Spinal cord (tissue), 10 donors: Measurements from ENCODE around the gene INPP5E. TPM values are rescaled to one million over a fixed set of nuclear protein-coding genes. Genes with fewer than 3 reads are reported as not detected.

ENCODE experiments used
- DNase-seq, 6 donors: peaks; one replicate each; pipeline versions ENCODE4 v3.0.0 to v3.0.0-alpha.2; 2013 to 2015; ENCODE audit warnings: low spot score in 6 of 6, low read depth in 4 of 6
- H3K27ac ChIP-seq: one replicate; pipeline ENCODE4 v1.5.1; 2013; ENCODE audit warnings: low read depth, low read length, control low read depth
- H3K27me3 ChIP-seq: one replicate; pipeline ENCODE4 v1.6.1; 2013; ENCODE audit warnings: low read length; ENCODE audit not compliant: control insufficient read depth, insufficient read depth
- H3K36me3 ChIP-seq: one replicate; pipeline ENCODE4 v1.6.1; 2013; ENCODE audit warnings: low read length; ENCODE audit not compliant: control insufficient read depth, insufficient read depth
- H3K4me1 ChIP-seq: one replicate; pipeline ENCODE4 v1.6.1; 2013; ENCODE audit warnings: low read length; ENCODE audit not compliant: control insufficient read depth, insufficient read depth
- H3K4me3 ChIP-seq: one replicate; pipeline ENCODE4 v1.5.1; 2013; ENCODE audit warnings: low read depth, low read length, control low read depth
- H3K9me3 ChIP-seq: one replicate; pipeline ENCODE4 v1.6.1; 2013; ENCODE audit warnings: low read length; ENCODE audit not compliant: control insufficient read depth, insufficient read depth
- WGBS: methylation state at CpG from one replicate; pipeline ENCODE4 v1.1.5; 2013; ENCODE audit warnings: missing lambda C conversion rate; ENCODE audit not compliant: insufficient coverage; 5-methylcytosine and 5-hydroxymethylcytosine counted together
- polyA plus RNA-seq, 2 donors: library from polyadenylated mRNA; unstranded; fragments of 120-200 nt; gene quantifications; one replicate each; pipeline ENCODE4 v1.2.1, GENCODE V29; 2013; ENCODE audit not compliant: insufficient read length in 2 of 2
- total RNA-seq, 2 donors: library from RNA; depleted of rRNA in 1 of 2; stranded (reverse); fragments of 120-200 nt in 1 of 2; fragments of >200 nt in 1 of 2; gene quantifications; one replicate each; pipeline versions ENCODE4 v1.2.3 to v1.2.4, GENCODE V29; 2013 to 2014
- donor health status: healthy.

INPP5E gene
- total and polyA plus RNA-seq, 4 donors = 7.7 to 33.5 (median 23.3) TPM

GRCh38 chr9:136451221-136451877, 11.7 kb upstream of the INPP5E start:
- Histone ChIP-seq H3K4me3 (no peak overlapping the region), H3K27ac (no peak overlapping the region), H3K4me1 (no peaks in the 10 kb centered on the region), H3K27me3 (no peaks in the 10 kb centered on the region), H3K36me3 (peaks cover 82% of the 10 kb centered on the region), H3K9me3 (no peaks in the 10 kb centered on the region)
- peak in 1 of 6 donors; percentile 28 for DNase-seq
- 62% methylated on average over 20 of the region's 26 CpGs for WGBS

- 96% methylated on average over 3 of the region's 3 CpGs for WGBS
These were observed 9.0 kb upstream of the INPP5E start for GRCh38 chr9:136448655-136449054.

GRCh38 chr9:136447173-136447778, 7.6 kb upstream of the INPP5E start:
- Histone ChIP-seq H3K27me3 (no peaks in the 10 kb centered on the region), H3K36me3 (peaks cover 91% of the 10 kb centered on the region), H3K27ac (no peak overlapping the region), H3K9me3 (no peaks in the 10 kb centered on the region), H3K4me3 (no peak overlapping the region), H3K4me1 (no peaks in the 10 kb centered on the region)
- no peak for DNase-seq
- 96% methylated on average over 23 of the region's 27 CpGs for WGBS

More at GRCh38 chr9:136448655-136449054, 9.0 kb upstream of the INPP5E start:
- H3K9me3 ChIP-seq = no peaks in the 10 kb centered on the region
- H3K36me3 ChIP-seq = peaks cover 82% of the 10 kb centered on the region
- no peak for DNase-seq
- H3K27ac ChIP-seq = no peak overlapping the region
- H3K4me1 ChIP-seq = no peaks in the 10 kb centered on the region
- H3K4me3 ChIP-seq = no peak overlapping the region
- H3K27me3 ChIP-seq = no peaks in the 10 kb centered on the region

GRCh38 chr9:136445799-136446198, 6.2 kb upstream of the INPP5E start:
- WGBS = 91% methylated on average over 6 of the region's 7 CpGs
- no peak for DNase-seq

GRCh38 chr9:136444102-136444501, 4.5 kb upstream of the INPP5E start:
- Histone ChIP-seq H3K4me1 (peaks cover 5% of the 10 kb centered on the region), H3K9me3 (no peaks in the 10 kb centered on the region), H3K4me3 (no peak overlapping the region), H3K27ac (no peak overlapping the region), H3K27me3 (no peaks in the 10 kb centered on the region), H3K36me3 (peaks cover 88% of the 10 kb centered on the region)
- WGBS = 94% methylated on average over 20 of the region's 20 CpGs
- DNase-seq = no peak

More at GRCh38 chr9:136445799-136446198, 6.2 kb upstream of the INPP5E start:
- Histone ChIP-seq H3K27me3 (no peaks in the 10 kb centered on the region), H3K27ac (no peak overlapping the region), H3K9me3 (no peaks in the 10 kb centered on the region), H3K4me3 (no peak overlapping the region), H3K36me3 (peaks cover 97% of the 10 kb centered on the region), H3K4me1 (no peaks in the 10 kb centered on the region)

GRCh38 chr9:136443687-136444086, 4.0 kb upstream of the INPP5E start:
- peaks cover 5% of the 10 kb centered on the region for H3K4me1 ChIP-seq
- 97% methylated on average over 4 of the region's 7 CpGs for WGBS
- H3K9me3 ChIP-seq = no peaks in the 10 kb centered on the region
- H3K27ac ChIP-seq = no peak overlapping the region
- DNase-seq = no peak
- peaks cover 83% of the 10 kb centered on the region for H3K36me3 ChIP-seq
- H3K4me3 ChIP-seq = no peak overlapping the region
- H3K27me3 ChIP-seq = no peaks in the 10 kb centered on the region

GRCh38 chr9:136443087-136443486, 3.4 kb upstream of the INPP5E start:
- 95% methylated on average over 14 of the region's 15 CpGs for WGBS
- no peak for DNase-seq
- Histone ChIP-seq H3K4me1 (peaks cover 8% of the 10 kb centered on the region), H3K36me3 (peaks cover 77% of the 10 kb centered on the region), H3K4me3 (no peak overlapping the region), H3K27ac (no peak overlapping the region), H3K27me3 (no peaks in the 10 kb centered on the region), H3K9me3 (no peaks in the 10 kb centered on the region)

- H3K27ac ChIP-seq = no peak overlapping the region
- WGBS = 95% methylated on average over 3 of the region's 5 CpGs
These were observed 2.6 kb upstream of the INPP5E start for GRCh38 chr9:136442265-136442664.

GRCh38 chr9:136441681-136442245, 2.1 kb upstream of the INPP5E start:
- Histone ChIP-seq H3K9me3 (no peaks in the 10 kb centered on the region), H3K4me3 (no peak overlapping the region), H3K36me3 (peaks cover 79% of the 10 kb centered on the region), H3K27me3 (no peaks in the 10 kb centered on the region), H3K4me1 (peaks cover 21% of the 10 kb centered on the region), H3K27ac (no peak overlapping the region)
- no peak for DNase-seq
- 89% methylated on average over 17 of the region's 17 CpGs for WGBS

More at GRCh38 chr9:136442265-136442664, 2.6 kb upstream of the INPP5E start:
- peaks cover 79% of the 10 kb centered on the region for H3K36me3 ChIP-seq
- H3K27me3 ChIP-seq = no peaks in the 10 kb centered on the region
- H3K4me1 ChIP-seq = peaks cover 16% of the 10 kb centered on the region
- no peak overlapping the region for H3K4me3 ChIP-seq
- no peaks in the 10 kb centered on the region for H3K9me3 ChIP-seq
- no peak for DNase-seq
